SKM-1 treated with dmso at 0.1 percent for 144 hours (cell line): Measurements from ENCODE around the gene FDPS.
A peak's percentile ranks its signal among the peaks of the same experiment; 100 is the strongest.
"Not testable (repeated sequence)": the region's sequence is repeated elsewhere in the genome, so short reads cannot be mapped to it uniquely, and the experiment has no call there.

Source experiments
- DNase-seq: peaks from one replicate; lab custom pipeline; 2025; ENCODE audit not compliant: unreplicated experiment; lab: John Stamatoyannopoulos, UW

FDPS gene

DNA sequence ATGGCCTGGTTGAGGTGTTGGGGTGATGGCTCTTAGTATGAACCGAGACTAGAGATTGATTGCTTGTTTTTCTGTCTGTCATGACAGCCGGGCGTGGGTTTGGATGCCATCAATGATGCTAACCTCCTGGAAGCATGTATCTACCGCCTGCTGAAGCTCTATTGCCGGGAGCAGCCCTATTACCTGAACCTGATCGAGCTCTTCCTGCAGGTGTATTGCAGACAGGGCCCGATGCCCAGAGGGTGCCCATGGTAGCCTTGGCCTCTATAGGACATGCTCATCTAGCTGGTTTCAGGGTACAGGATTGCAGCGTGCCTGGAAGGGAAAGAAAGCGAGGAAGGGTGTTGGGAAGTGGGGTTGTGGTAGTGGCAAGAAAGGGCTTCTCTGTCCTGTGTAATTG, 9.4 kb downstream of the FDPS start:
- DNase-seq: no peak

DNA sequence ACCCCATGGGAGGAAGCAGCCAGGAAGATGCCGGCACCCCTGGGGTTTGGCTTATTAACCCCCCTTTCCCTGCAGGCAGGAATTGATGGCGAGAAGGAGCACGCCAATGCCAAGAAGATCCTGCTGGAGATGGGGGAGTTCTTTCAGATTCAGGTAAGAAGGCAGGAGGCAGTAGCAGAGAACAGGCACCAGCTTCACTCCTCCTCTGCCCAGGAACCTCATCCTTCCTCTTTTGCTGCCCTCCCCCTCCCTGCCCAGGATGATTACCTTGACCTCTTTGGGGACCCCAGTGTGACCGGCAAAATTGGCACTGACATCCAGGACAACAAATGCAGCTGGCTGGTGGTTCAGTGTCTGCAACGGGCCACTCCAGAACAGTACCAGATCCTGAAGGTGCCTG, 10.9 kb downstream of the FDPS start:
- no peak for DNase-seq

DNA sequence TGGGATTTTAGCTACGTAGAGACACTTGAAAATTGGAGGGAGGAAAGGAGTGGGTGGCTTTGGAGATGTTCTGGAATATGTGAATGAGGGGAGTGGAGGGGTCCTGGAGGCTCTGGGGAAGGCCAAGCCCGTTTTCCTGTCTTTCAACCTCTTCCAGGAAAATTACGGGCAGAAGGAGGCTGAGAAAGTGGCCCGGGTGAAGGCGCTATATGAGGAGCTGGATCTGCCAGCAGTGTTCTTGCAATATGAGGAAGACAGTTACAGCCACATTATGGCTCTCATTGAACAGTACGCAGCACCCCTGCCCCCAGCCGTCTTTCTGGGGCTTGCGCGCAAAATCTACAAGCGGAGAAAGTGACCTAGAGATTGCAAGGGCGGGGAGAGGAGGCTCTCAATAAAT, 11.6 kb downstream of the FDPS start:
- no peak for DNase-seq

- DNase-seq: no peak
These were observed 12.3 kb downstream of the FDPS start, which contains the start of gene RUSC1 for GRCh38 chr1:155320661-155321617. Gene RUSC1 (plus strand): TSS chr1:155320894. CDS start chr1:155321774, 880 bp downstream.

DNA sequence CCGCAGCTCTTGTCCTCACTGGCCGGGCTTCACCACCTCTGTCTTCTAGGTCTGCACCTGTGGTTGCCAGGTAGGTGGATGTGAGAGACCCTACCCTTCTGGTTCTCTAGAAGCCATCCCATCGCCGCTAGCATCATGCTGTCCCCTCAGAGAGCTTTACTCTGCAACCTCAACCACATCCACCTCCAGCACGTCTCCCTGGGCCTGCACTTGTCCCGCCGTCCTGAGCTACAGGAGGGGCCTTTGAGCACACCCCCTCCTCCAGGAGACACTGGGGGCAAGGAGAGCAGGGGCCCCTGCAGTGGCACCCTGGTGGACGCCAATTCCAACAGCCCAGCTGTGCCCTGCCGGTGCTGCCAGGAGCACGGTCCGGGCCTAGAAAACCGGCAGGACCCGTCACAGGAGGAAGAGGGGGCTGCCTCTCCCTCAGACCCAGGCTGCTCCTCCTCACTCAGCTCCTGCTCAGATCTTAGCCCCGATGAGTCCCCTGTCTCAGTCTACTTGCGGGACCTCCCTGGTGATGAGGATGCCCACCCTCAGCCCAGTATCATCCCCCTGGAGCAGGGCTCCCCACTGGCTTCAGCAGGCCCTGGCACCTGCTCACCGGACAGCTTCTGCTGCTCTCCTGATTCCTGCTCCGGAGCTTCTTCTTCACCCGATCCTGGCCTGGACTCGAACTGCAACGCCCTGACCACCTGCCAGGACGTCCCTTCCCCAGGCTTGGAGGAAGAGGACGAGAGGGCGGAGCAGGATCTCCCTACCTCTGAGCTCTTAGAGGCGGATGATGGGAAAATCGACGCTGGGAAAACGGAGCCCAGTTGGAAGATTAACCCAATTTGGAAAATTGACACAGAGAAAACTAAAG, 13.2 kb downstream of the FDPS start:
- no peak for DNase-seq

DNA sequence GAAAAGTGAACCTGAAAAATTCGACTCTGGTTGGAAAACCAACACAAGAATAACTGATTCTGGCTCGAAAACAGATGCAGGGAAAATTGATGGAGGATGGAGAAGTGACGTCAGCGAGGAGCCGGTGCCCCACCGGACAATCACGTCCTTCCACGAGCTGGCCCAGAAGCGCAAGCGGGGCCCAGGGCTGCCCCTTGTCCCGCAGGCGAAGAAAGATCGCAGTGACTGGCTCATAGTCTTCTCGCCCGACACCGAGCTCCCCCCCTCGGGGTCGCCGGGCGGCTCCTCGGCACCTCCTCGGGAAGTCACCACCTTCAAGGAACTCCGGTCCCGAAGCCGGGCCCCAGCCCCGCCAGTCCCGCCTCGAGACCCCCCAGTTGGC, 13.9 kb downstream of the FDPS start:
- DNase-seq: no peak

GRCh38 chr1:155322953-155323728, 14.5 kb downstream of the FDPS start:
- DNase-seq: peak; percentile 96

- DNase-seq: peak; percentile 87
These were observed 15.0 kb downstream of the FDPS start for GRCh38 chr1:155323729-155324036.

GRCh38 chr1:155324037-155324716, 15.5 kb downstream of the FDPS start:
- DNase-seq: peak; percentile 99

DNA sequence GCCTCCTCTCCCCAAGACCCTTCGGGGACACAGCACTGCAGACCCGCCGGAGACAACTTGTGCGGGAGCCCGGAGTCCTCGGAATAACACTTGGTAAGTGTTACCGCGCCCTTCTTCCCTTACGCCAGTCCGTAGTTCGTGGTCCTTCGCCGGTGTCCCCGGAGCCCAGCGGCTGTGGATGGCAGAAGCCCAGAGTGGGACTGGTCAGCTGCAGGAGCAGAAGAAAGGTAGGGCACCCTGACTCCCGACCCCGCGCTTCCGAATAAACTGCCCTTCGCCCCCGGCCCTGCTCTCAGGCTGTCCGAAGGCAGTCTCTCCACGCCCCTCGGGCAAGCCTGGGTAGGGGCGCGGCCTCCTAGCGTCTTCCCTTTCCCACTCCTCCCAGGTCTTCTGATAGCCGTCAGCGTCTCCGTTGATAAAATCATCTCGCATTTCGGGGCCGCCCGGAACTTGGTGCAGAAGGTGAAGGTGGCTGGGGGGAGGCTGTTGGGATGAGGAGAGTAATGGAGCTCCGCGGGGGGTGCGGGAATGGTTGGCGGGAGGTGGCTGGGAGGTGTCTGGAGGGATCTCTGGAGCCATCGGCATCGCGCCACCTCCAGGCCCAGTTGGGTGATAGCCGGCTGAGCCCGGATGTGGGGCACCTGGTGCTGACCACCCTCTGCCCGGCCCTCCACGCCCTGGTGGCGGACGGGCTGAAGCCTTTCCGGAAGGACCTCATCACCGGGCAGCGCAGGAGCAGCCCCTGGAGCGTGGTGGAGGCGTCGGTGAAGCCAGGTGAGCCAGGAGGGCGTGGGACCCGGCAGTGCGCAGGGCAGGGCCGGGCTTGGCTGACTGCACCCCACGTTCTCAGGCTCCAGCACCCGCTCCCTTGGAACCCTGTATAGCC, 16.3 kb downstream of the FDPS start:
- DNase-seq: peak; percentile 16

GRCh38 chr1:155325603-155325893, 16.9 kb downstream of the FDPS start:
- no peak for DNase-seq

DNA sequence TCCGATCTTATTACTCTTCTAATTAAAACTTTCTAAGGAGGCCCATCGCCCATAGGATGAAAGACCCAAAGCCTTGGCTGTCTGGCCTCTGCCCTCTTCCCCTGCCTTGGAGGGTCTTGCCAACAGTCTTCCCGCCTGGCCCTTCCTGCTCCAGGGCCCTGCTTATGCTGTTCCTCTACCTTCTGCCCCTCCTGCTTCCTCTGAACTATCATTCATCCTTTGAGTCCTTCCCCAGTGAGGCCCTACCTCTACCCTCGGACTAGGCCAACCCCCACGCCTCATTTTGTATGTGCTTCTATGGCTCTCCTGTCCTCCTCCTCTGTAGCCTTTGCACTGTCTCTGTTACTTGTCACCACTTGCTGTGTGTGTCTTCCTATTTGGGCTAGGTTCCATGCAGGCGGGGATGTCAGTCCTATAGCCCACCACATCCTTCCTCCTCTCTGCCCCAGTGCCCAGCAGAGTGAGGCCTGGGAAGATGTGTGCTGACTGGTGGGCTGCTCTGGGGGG, 17.4 kb downstream of the FDPS start:
- DNase-seq: no peak

- no peak for DNase-seq
These were observed 18.0 kb downstream of the FDPS start for GRCh38 chr1:155326631-155327037.

DNA sequence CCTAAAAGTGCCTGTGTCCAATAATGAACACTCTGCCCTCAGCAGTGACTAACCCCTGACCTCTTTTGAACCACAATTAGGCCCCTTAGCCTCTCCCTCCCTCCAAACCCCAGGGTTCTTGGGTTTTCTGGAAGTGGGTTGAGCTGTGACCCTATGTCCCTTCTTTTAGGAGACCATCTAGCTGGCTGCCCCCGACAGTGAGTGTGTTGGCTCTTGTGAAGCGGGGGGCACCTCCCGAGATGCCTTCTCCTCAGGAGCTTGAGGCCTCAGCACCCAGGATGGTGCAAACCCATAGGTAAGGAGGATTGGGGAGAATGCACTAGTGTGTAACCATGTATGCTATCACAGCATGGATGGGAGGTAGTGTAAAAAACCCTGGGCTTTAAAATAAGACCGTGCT, 19.3 kb downstream of the FDPS start:
- DNase-seq: no peak

DNA sequence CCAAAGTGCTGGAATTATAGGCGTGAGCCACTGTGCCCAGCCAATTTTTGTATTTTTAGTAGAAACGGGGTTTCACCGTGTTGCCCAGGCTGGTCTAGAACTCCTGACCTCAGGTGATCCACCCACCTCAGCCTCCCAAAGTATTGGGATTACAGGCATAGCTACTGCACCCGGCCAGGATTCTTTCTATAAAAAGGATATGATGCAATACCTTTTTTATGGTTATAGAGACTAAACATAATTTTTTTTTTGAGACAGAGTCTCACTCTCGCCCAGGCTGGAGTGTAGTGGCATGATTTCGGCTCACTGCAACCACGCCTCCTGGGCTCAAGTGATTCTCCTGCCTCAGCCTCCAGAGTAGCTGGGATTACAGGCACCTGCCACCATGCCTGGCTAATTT, 20.2 kb downstream of the FDPS start:
- DNase-seq: not testable (repeated sequence)

DNA sequence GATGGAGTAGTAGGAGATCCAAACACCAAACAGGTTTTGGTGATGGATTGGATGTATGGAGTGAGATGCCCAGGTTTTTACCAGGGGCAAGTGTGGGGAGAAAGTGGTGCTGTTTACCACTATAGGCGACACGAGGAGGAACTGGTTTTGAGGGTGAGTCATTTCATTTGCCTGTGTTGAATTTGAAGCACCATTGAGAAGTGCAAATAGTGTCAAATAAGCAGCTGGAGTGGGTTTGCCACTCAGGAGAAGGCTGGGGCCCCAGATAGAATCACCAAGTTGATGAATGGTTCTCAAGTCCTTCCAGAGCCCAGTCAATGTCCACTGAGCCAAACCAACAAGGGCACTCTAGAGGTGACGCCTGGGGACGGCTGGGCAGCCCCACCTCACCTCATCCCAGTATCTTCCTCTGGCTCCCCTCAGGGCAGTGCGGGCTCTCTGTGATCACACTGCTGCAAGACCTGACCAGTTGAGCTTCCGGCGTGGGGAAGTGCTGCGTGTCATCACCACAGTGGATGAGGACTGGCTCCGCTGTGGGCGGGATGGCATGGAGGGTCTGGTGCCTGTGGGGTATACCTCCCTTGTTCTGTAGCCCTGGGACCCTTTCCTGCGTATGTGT, 21.4 kb downstream of the FDPS start:
- no peak for DNase-seq

GRCh38 chr1:155334962-155335361, 26.3 kb downstream of the FDPS start:
- no peak for DNase-seq

DNA sequence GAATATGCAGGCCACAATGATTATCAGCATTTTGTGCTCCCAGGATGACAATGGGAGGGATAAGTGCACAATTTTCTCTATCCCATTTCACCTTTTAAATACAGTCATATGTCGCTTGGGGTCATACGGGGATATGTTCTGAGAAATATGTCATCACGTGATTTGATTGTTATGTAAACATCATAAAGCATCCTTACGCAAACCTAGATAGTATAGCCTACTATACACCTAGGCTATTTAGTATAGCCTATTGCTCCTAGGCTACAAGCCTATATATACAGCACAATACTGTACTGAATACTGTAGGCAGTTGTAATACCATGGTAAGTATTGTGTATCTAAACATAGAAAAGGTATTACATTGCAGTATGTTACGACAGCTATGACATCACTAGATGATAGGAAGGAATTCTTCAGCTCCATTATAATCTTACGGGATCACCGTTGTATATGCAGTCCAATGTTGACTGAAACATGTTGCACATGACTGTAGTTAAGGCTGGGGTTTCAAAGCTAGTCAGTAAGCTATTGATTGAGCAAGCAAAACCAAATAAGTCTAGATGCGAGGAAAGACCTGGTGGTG, 30.9 kb downstream of the FDPS start:
- no peak for DNase-seq

- no peak for DNase-seq
These were observed 34.2 kb downstream of the FDPS start for GRCh38 chr1:155342842-155343241.
